H1 (cell line): Measurements from ENCODE around the gene NFKBIE. TPM values are rescaled to one million over a fixed set of nuclear protein-coding genes. Genes with fewer than 3 reads are reported as not detected.

Experiments used
- EGR1 ChIP-seq: IDR thresholded peaks from 2 replicates; pipeline ENCODE4 v1.6.1; 2011; ENCODE audit warnings: low read depth, low read length, borderline replicate concordance
- MAFK ChIP-seq: IDR thresholded peaks from 2 replicates; pipeline ENCODE4 v1.6.1; 2012; ENCODE audit warnings: low read depth, mild to moderate bottlenecking, improper control_type of control experiment, low read length
- RNF2 ChIP-seq: fragments of 200-900, 300-1000 bp; sonication (generic); IDR thresholded peaks from 2 replicates; pipeline ENCODE4 v1.7.1; 2016; ENCODE audit warnings: borderline replicate concordance, low read depth, mild to moderate bottlenecking, antibody characterized with exemption, low read length; ENCODE audit not compliant: poor library complexity, severe bottlenecking; ENCODE audit errors: missing control alignments
- polyA plus RNA-seq, 7 experiments: library from polyadenylated mRNA; depleted of rRNA in 3 of 7; stranded (reverse) in 5 of 7; unstranded in 2 of 7; fragments of >200 nt in 5 of 7; fragments of 200-250 nt in 2 of 7; gene quantifications; 1 replicate in 5 of 7; 2 replicates in 1 of 7; 4 replicates in 1 of 7; pipeline versions ENCODE4 v1.2.1 to v1.2.3, GENCODE V29; 2011 to 2013; ENCODE audit warnings: missing spikeins in 2 of 7, mixed read lengths in 2 of 7
- total RNA-seq: library from RNA; stranded (reverse); fragmentation: NEBNext Ultra II Directional; extraction: Animal tissue kit (Norgen Biotek cat#: 25700); gene quantifications from 2 replicates; pipeline ENCODE4 v1.2.1, GENCODE V29; 2021

Gene NFKBIE
- total and polyA plus RNA-seq, 2 of the 8 experiments (the other 6 are each of a cell fraction or from before 2014, with no cell fraction given), result 13.5 to 19.2 TPM

DNA sequence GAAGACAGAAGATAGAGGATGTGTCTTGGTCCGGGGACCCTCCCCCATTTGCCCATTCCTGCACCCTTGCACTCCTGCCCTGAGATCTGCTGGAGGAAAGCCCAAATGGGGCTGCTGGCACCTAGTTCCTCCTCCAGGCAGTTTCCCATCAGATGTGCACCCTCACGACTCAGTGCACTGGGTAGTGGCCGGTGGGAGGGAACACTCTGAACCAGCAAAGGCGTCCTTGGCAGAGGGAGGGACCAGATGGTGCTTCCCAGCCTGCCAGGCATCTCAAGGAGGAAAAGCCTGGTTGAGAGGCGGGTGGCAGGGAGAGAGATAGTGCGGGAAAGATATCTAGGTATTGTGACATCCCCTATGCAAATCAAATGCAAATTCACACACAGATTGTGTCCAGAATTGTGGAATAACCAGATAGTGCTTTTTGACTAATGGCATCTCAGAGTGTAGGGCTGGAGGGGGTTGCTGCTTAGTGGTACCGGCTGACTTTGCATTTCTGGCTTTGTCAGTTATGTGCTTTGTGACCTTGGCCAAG is 24.4 kb upstream of the NFKBIE start (continued):
- TF ChIP-seq EGR1 (no peak), RNF2 (no peak), MAFK (no peak)
